GM04503 (cell line): Measurements from ENCODE around the gene PEAK1.
"Not testable (repeated sequence)": the region's sequence is repeated elsewhere in the genome, so short reads cannot be mapped to it uniquely, and the experiment has no call there.

ENCODE experiments used
- DNase-seq: peaks from one replicate; pipeline ENCODE4 v3.0.0-alpha.2; 2012; ENCODE audit warnings: low read depth

Gene PEAK1

GRCh38 chr15:77406173-77406759 lies 13.6 kb downstream of the PEAK1 start:
- not testable (repeated sequence) for DNase-seq

GRCh38 chr15:77402740-77403379 lies 17.0 kb downstream of the PEAK1 start:
- DNase-seq = peak; percentile 44

GRCh38 chr15:77400258-77400657 lies 19.6 kb downstream of the PEAK1 start:
- no peak for DNase-seq

GRCh38 chr15:77398927-77399326 lies 21.0 kb downstream of the PEAK1 start:
- no peak for DNase-seq

DNA sequence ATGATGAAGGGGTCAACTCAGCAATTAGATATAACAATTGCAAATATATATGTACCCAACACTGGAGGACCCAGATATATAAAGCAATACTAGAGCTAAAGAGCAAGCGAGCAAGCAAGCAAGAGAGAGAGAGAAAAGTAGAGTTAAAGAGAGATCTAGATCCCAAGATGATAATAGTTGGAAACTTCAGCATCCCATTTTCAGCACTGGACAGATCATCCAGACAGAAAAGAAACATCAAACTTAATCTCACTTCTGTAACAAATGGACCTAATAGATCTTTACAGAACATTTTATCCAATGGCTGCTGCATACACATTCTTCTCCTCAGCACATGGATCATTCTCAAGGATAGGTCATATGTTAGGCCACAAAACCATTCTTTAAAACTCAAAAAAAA lies 23.2 kb downstream of the PEAK1 start:
- DNase-seq = no peak

DNA sequence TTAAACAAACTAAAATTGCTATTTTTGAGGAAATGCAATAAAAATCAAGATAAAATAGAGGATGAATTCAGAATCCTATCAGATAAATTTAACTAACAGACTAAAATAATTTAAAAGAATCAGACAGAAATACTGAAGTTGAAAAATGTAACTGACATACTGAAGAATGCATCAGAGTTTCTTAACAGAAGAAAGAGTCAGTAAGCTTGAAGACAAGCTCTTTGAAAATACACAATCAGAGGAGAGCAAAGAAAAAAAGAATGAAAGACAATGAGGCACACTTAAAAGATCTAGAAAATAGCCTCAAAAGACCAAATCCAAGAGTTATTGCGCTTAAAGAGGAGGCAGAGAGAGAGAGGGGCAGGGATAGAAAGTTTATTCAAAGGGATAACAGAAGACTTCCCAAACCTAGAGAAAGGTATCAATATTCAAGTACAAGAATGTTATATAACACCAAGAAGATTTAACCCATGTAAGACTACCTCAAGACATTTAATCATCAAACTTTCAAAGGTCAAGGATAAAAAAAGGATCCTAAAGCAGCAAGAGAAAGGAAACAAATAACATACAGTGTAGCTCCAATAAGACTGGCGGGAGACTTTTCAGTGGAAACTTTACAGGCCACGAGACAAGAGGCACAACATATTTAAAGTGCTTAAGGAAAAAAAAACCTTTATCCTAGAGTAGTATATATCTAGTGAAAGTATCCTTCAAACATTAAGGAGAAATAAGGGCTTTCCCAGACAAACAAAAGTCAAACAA lies 24.7 kb downstream of the PEAK1 start:
- DNase-seq = no peak

DNA sequence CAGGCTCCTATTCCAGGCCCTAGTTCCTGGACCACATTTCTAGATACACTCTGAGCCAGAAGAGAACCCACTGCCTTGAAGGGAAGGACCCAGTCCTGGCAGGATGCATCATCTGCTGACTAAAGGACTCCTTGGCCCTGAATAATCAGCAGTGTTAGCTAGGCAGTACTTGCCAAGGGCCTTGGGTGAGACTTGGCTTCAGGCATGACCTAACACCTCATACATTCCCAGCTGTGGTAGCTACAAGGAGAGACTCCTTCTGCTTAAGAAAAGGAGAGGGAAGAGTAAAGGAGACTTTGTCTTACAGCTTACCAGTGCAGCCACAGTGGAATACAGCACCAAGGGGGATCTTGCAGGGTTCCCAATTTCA lies 26.4 kb downstream of the PEAK1 start:
- DNase-seq = no peak

- DNase-seq = no peak
Measured at GRCh38 chr15:77392762-77393470, 27.0 kb downstream of the PEAK1 start.

DNA sequence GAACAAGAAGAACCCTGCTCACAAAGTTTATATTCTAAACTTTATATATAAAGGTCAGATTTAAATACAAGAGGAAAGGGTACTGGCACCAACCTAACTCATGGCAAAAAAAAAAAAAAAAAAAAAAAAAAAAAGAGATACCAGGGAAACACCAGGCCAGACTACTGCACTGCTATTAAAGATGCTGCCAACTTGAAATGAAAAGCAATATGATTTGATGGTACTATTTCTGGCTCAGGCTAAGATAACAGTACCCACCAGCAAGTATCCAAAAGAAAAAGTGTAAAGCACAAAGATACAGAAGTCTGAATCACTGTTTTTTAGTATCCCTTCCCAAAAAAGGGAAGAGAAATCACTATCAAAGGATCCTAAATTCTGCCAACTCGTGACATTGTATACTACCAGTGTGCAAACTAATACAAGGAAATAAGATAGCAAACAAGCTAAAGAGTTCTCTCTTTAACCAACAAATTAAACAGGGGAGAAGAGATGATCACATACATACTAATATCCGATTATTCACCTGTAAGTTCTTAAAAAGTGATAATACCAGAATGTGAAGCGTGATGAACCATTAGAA lies 28.4 kb downstream of the PEAK1 start:
- no peak for DNase-seq

DNA sequence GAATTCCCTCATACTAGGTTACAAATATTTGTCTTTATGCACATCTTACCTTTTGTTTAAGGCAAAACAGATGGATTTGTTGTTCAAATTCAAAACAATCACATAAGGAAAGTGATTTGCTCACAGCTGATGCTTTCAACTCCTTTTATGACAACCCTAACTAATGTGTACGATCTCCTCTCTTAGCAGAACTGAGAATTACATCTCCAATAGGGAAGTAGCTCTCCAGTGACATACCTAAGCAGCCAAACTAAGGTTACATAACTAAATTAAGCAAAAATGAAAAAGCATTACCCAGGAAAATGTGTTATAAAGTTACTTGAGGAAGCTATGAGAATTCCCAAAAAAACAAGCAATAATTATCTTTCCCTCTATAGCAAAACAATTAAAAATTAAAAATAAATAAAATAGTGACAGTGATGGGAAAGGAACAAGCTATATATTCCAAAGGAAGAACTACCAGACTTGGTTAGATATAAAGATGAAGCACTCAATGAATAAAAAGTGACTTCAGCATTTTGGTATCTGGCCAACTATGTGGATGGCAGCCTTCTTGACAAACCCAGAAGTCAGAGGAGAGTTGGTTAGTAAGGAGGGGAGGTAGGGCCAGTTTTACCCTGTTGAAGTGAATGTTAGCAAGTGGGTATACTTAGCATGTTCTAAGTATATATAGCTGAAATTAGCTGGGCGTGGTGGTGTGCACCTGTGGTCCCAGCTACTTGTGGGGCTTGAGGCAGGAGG lies 32.4 kb downstream of the PEAK1 start:
- no peak for DNase-seq

DNA sequence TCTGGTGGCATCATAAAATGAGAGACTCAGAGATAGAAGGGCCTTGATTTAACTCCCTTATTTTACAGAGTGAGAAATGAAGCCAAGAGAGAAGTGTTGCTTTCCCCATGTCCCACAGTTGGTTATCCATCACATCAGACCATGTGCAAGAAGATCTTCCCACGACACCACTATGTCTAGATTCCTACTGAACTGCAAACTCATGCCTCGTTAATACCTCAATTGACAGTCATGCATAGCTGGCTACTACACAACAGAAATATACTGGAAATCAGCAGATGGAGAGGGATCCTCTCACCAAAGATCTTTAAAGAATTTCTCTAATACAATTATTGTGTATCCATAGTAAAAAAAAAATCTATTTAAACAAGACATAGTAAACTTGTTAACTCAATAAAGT lies 33.3 kb downstream of the PEAK1 start:
- peak; percentile 11 for DNase-seq

DNA sequence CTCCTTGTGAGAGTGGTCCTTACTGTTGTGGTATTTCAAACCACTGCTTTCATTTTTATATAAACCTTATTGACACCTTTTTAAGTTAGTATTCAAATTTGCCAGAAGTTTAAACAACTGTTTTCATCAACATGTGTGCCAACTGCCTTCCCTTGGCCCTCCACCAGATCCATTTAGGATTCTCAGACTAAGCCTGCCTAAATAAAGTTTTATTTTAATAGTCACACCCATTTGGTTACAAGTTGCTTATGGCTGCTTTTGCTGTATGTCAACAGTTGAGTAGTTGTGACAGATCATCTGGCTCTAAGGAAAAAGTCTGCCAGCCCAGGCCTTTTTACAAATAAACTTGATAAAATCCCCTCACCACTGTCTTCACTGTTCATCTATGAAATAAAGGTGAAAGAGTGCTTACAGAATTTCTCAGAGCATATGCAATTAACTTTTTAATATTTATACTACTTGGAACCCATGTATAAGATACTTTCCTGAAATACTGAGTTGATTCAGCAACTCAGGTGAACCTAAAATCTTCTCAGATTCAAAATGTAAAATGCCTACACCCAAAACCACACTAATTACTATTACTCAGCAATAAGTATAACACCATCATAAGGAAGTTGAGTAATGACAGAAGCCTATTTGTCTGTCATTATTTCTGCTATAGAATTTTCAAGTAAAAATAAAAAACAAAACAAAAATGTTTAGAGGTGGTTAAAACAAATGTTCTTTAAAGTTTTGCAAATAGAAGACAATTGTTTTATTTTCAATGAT lies 35.1 kb downstream of the PEAK1 start:
- DNase-seq = no peak

DNA sequence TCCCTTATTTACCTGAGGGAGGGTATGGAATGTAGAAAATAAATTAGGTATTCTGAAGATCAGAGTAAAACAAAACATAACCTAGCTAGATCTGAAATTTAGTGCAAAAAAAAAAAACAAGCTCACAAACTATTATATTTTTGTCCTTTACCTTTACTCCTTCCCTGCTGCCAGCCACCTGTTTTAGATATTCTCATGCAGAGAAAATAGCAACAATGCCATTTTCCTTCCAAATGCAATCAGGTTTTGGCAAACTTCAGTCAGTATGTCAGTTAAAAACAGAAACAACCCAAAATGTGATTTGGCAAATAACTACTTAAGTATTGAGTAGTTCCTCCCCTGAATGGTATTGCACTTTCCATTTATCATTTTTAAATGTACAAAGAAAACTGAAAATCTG lies 35.8 kb downstream of the PEAK1 start:
- no peak for DNase-seq

DNA sequence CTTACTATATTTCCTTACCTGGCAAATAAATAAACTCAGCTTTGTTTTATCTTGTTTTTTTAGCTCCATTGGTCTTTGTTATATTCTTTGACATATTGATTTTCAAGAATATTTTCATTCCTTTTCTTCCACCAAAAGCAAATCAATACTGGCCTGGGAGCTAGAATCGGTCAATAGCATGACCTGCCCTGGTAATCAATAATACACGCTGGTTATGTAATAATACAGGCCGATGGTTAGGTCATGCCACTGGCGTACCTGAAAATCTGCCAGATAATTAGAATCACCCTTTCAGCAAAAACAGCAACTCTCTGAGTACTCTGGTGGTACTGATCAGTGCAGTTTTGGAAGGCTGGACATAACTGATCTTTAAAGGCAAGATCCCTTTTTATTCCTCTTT lies 39.9 kb downstream of the PEAK1 start:
- DNase-seq = no peak

- DNase-seq = no peak
Measured at GRCh38 chr15:77376770-77377169, 43.1 kb downstream of the PEAK1 start.

- no peak for DNase-seq
Measured at GRCh38 chr15:77375133-77375532, 44.8 kb downstream of the PEAK1 start.

- no peak for DNase-seq
Measured at GRCh38 chr15:77373441-77373840, 46.5 kb downstream of the PEAK1 start.

- DNase-seq = no peak
Measured at GRCh38 chr15:77371850-77372563, 47.9 kb downstream of the PEAK1 start.

GRCh38 chr15:77370580-77370979 lies 49.3 kb downstream of the PEAK1 start:
- no peak for DNase-seq

DNA sequence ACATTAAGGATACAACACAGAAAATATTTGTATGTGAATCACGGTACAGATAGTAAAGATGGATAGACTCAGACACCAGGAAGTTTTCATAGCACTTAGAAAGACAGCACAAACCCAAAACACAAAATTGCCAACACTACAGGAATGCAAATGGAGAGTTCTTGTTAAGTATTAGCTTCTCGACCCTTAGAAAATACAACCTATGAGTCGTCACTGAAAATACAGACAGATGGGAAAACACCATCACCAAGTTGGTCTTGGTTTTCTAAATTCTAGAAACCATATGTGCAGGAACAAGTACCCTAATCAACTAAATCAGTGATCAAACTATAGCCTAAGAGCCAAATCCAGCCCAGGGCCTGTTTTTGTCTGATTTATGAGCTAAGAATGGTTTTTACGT lies 50.7 kb downstream of the PEAK1 start:
- no peak for DNase-seq
